ENCODE data around the gene CPA2.

Gene CPA2

DNA sequence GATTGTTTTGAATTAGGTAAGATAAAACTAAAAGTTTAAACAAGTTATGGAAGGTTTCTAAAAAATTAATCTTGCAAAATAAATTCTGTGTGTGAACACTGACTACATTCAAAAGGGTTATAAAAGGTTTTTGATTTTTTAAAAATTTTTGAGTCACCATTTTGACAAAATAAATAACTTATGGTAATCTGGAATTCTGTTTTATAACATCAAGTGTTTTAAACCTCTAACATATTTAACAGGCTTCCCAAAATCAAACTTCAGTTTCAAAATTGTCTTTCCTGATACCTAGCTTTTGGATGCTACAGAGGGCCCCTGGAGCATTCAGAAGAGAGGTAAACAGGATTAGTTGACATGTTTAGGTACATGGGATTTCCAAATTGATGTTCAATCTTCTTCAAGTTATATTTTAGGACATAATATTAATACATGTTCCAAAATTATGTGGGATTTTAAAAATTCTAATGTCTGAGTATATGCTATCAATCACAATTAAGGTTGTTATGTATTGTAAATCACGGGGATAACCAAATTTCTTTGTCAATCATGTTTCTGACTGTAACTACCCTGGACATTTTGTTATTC is 8.1 kb upstream of the CPA2 start:
- DNase-seq (ENCODE audit: extremely low spot score) = no peak
- ChIA-PET POLR2A (no interaction called here), CTCF (interaction anchor here (1.3 kb wide), 1 partner anchor 39 kb away, joined by 3 read pairs; no protein-coding TSS in a partner anchor)
- TF ChIP-seq, protein P1, sequence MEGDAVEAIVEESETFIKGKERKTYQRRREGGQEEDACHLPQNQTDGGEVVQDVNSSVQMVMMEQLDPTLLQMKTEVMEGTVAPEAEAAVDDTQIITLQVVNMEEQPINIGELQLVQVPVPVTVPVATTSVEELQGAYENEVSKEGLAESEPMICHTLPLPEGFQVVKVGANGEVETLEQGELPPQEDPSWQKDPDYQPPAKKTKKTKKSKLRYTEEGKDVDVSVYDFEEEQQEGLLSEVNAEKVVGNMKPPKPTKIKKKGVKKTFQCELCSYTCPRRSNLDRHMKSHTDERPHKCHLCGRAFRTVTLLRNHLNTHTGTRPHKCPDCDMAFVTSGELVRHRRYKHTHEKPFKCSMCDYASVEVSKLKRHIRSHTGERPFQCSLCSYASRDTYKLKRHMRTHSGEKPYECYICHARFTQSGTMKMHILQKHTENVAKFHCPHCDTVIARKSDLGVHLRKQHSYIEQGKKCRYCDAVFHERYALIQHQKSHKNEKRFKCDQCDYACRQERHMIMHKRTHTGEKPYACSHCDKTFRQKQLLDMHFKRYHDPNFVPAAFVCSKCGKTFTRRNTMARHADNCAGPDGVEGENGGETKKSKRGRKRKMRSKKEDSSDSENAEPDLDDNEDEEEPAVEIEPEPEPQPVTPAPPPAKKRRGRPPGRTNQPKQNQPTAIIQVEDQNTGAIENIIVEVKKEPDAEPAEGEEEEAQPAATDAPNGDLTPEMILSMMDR (IDR thresholded peaks at IDR 0.05; ENCODE audit: control extremely low read depth, extremely low read depth, low read depth, missing control alignments) = no peak

- DNase-seq (ENCODE audit: extremely low spot score) = no peak
- TF ChIP-seq, protein P1 (IDR thresholded peaks at IDR 0.05; ENCODE audit: control extremely low read depth, extremely low read depth, low read depth, missing control alignments) = no peak
- CTCF ChIA-PET = interaction anchor here (1.7 kb wide), 1 partner anchor 21 kb away, joined by 4 read pairs; no protein-coding TSS in a partner anchor
- POLR2A ChIA-PET = no interaction called here
Measured at GRCh38 chr7:130262448-130262847, 4.2 kb upstream of the CPA2 start.

DNA sequence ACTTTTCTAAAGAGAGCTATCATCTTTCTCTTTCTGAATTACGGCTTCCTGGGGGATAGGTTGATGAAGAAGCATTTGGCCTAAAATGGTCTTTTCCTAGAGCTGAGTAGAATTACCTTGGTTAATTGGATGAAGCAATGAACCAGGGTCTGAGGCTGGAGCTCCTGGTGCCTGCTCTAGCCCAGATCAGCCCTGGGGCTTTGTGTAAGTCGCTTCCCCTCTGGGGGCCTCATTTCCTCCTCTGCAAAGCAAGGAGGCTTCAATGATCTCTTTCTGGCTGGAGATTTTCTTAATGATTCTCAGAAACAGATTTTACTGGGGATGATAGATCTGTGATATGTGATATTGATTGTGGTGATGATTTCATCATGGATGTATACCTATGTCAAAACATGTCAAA is 3.5 kb upstream of the CPA2 start:
- no peak for DNase-seq (ENCODE audit: extremely low spot score)
- POLR2A ChIA-PET = no interaction called here
- TF ChIP-seq, protein P1 (IDR thresholded peaks at IDR 0.05; ENCODE audit: control extremely low read depth, extremely low read depth, low read depth, missing control alignments) = no peak
- CTCF ChIA-PET = interaction anchor here (1.5 to 1.7 kb wide), 2 partner anchors 17 to 22 kb away, joined by 4 to 5 read pairs; no protein-coding TSS in a partner anchor

GRCh38 chr7:130266961-130267321 is 278 bp downstream of the CPA2 start:
- POLR2A ChIA-PET = no interaction called here
- TF ChIP-seq, protein P1 (IDR thresholded peaks at IDR 0.05; ENCODE audit: control extremely low read depth, extremely low read depth, low read depth, missing control alignments) = no peak
- DNase-seq (ENCODE audit: extremely low spot score) = no peak
- CTCF ChIA-PET = no interaction called here

DNA sequence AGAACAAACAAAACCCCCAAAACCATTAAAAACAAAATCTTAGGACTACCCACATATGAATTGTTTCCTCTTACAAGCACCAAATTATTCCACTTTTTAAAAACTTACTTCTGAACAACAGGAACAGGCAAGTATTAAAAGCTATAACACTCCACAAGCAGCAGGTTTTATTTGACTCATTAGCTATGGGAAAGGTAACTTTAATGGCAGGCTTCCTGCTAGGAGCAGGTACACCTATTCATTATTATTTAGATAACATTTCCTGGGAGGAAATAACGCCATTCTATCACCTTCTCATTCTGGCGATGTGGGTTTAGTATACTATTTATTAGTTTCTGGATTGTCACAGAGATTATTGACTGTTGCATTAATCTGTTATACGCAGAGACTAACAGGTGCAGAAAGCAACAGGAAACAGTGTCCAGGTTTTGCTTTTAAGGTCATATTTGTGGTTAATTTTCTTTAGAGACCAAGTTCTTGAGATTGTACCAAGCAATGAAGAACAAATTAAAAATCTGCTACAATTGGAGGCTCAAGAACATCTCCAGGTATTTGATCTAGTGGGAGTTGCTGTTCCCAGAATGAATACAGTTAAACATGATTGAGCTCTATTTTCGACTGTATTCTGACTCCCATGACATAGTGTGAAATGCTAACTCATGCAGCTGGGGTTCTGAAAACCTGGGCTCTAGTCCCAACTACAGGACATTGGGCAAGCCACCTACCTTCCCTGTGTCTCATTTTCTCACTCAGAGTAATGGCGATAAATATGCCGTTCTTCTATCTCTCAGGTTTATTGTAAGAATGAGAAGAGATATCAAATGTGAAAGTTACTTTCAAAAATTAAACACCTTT is 2.0 kb downstream of the CPA2 start:
- TF ChIP-seq, protein P1 (IDR thresholded peaks at IDR 0.05; ENCODE audit: control extremely low read depth, extremely low read depth, low read depth, missing control alignments) = no peak
- CTCF ChIA-PET = interaction anchor here (1.0 to 1.1 kb wide), 2 partner anchors 24 to 26 kb away, joined by 3 read pairs; partner anchors contain the start of gene CPA4
- no peak for DNase-seq (ENCODE audit: extremely low spot score)
- POLR2A ChIA-PET = no interaction called here

DNA sequence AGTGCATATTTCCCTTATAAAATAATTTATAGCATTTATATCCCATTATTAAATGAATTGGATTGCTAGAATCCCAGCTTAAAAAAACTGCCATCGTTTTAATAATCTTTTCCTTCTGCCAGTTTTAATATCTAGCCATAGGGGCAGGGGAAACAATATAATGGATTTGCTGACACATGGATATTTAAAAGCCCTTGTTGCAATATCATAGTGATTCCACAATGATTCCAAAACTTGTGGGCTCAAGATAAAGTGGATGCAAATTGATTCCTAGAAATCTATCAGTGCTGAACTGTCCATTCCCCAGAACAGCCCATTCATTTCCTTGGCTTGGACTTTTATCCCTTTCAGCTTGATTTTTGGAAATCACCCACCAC is 2.6 kb downstream of the CPA2 start:
- ChIA-PET CTCF (interaction anchor here (1.0 to 1.6 kb wide), 2 partner anchors 26 to 33 kb away, joined by 3 read pairs; no protein-coding TSS in a partner anchor), POLR2A (no interaction called here)
- TF ChIP-seq, protein P1 (IDR thresholded peaks at IDR 0.05; ENCODE audit: control extremely low read depth, extremely low read depth, low read depth, missing control alignments) = no peak
- no peak for DNase-seq (ENCODE audit: extremely low spot score)
